MCF 10A (cell line): ENCODE measurements around the gene EWSR1. TPM values are rescaled to one million over a fixed set of nuclear protein-coding genes. Genes with fewer than 3 reads are reported as not detected.

Experiments
- BruUV-seq: library from RNA; stranded (reverse); fragments of 400-500 nt; replicated peaks from 2 replicates; lab custom pipeline; 2021; lab: Mats Ljungman, UMichigan
- CTCF ChIA-PET: fragments of 300-600 bp; sonication (Branson Sonifier 250); formaldehyde crosslinking; extraction: SDS; loops from one replicate; lab custom pipeline; 2021; ENCODE audit warnings: antibody characterized with exemption, inconsistent platforms; lab: Yijun Ruan, JAX
- POLR2A ChIA-PET: fragments of 300-600, 350-650 bp; sonication (Branson Sonifier 250); formaldehyde crosslinking; extraction: SDS; loops from one replicate; lab custom pipeline; 2020; ENCODE audit warnings: antibody characterized with exemption, inconsistent platforms; lab: Yijun Ruan, JAX
- DNase-seq: peaks from one replicate; pipeline ENCODE4 v3.0.0-alpha.2; 2018; ENCODE audit not compliant: unreplicated experiment
- H3K27ac Mint-ChIP-seq: one replicate; pipeline ENCODE4 v1.8.0; 2022; ENCODE audit warnings: mild to moderate bottlenecking, low read depth, mixed read lengths; ENCODE audit not compliant: unreplicated experiment
- H3K27me3 Mint-ChIP-seq: one replicate; pipeline ENCODE4 v1.8.0; 2022; ENCODE audit warnings: mixed read lengths; ENCODE audit not compliant: insufficient read depth, unreplicated experiment
- H3K36me3 Mint-ChIP-seq: one replicate; pipeline ENCODE4 v1.8.0; 2022; ENCODE audit warnings: mild to moderate bottlenecking, moderate library complexity, mixed read lengths; ENCODE audit not compliant: insufficient read depth, unreplicated experiment
- H3K4me1 Mint-ChIP-seq: one replicate; pipeline ENCODE4 v1.8.0; 2022; ENCODE audit warnings: mixed read lengths; ENCODE audit not compliant: insufficient read depth, unreplicated experiment
- H3K4me3 Mint-ChIP-seq: one replicate; pipeline ENCODE4 v1.8.0; 2022; ENCODE audit warnings: mild to moderate bottlenecking, moderate library complexity, mixed read lengths; ENCODE audit not compliant: unreplicated experiment
- H3K9me3 Mint-ChIP-seq: one replicate; pipeline ENCODE4 v1.8.0; 2022; ENCODE audit warnings: mixed read lengths; ENCODE audit not compliant: unreplicated experiment
- CTCF ChIP-seq: fragments of 200-600 bp; IDR thresholded peaks from one replicate; pipeline ENCODE4 v1.8.0; 2022; ENCODE audit warnings: antibody characterized with exemption, mild to moderate bottlenecking; ENCODE audit not compliant: unreplicated experiment
- intact Hi-C: fragments of 100-400 bp; cut with micrococcal nuclease; formaldehyde crosslinking; loops from 2 replicates; pipeline ENCODE4 v1.14.1; 2022
- total RNA-seq: library from RNA; stranded (reverse); gene quantifications from 2 replicates; pipeline ENCODE4 v1.2.3, GENCODE V29; 2022

Gene EWSR1
- total RNA-seq, 1 experiment from 2014 or later = 486 TPM

DNA sequence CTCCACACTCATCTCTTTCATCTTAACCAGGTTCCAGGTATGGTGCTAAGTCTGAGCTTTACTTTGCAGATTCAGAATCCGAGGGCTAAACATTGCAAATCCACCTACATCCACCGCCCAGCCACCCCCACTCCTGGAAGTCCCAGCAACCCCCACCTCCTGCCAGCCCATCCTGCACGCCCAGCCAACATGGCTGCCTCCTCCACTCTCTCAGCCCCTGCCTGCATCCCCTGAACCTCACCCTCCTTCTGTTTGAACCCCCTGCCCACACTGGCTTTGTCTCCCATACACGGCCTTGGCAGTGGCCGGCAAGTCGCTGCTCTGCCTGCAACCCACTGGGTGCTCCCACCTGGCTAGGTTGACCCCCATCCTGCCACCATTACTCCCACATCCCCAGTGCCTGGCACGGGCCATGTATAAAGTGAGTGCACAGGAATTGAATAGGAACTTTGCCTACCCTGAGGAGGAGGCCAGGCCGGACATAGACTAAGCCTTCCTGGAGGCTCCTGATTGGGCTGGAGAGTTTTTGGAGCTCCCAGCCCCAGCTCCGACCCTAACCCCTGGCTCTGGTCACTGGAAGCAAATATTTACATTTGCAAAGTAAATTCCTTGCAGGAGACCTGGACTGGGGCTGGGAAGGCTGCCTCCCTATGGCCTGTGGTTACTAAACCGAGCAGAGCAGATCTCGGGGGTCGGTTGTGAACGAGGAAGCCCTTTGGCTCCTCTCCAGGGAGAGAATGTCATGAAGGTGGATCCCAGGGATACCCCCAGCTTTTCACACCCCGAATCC is 48.0 kb upstream of the EWSR1 start:
- H3K4me3 Mint-ChIP-seq = no peak overlapping the region
- no peaks in the 10 kb centered on the region for H3K27me3 Mint-ChIP-seq
- H3K36me3 Mint-ChIP-seq = peaks cover 7% of the 10 kb centered on the region
- no peaks in the 10 kb centered on the region for H3K4me1 Mint-ChIP-seq
- TF ChIP-seq CTCF = no peak
- intact Hi-C loops = no loop called here
- ChIA-PET POLR2A (interaction anchor here (0.6 to 1.7 kb wide), 3 partner anchors 26 to 826 kb away, joined by 3 read pairs; no protein-coding TSS in a partner anchor), CTCF (interaction anchor here (0.5 kb wide), 1 partner anchor 22 kb away, joined by 5 read pairs; no protein-coding TSS in a partner anchor)
- H3K27ac Mint-ChIP-seq = no peak overlapping the region
- no peak for DNase-seq
- no peaks in the 10 kb centered on the region for H3K9me3 Mint-ChIP-seq
- BruUV-seq = no TSS peak

GRCh38 chr22:29224121-29224858 is 43.8 kb upstream of the EWSR1 start:
- Mint-ChIP-seq H3K36me3 (peaks cover 7% of the 10 kb centered on the region), H3K27me3 (no peaks in the 10 kb centered on the region), H3K27ac (no peak overlapping the region), H3K4me1 (no peaks in the 10 kb centered on the region), H3K9me3 (no peaks in the 10 kb centered on the region), H3K4me3 (no peak overlapping the region)
- ChIA-PET CTCF (interaction anchor here (1.5 kb wide), 1 partner anchor 22 kb away, joined by 5 read pairs; no protein-coding TSS in a partner anchor), POLR2A (no interaction called here)
- intact Hi-C loops = no loop called here
- TF ChIP-seq CTCF = no peak
- DNase-seq = no peak
- no TSS peak for BruUV-seq

DNA sequence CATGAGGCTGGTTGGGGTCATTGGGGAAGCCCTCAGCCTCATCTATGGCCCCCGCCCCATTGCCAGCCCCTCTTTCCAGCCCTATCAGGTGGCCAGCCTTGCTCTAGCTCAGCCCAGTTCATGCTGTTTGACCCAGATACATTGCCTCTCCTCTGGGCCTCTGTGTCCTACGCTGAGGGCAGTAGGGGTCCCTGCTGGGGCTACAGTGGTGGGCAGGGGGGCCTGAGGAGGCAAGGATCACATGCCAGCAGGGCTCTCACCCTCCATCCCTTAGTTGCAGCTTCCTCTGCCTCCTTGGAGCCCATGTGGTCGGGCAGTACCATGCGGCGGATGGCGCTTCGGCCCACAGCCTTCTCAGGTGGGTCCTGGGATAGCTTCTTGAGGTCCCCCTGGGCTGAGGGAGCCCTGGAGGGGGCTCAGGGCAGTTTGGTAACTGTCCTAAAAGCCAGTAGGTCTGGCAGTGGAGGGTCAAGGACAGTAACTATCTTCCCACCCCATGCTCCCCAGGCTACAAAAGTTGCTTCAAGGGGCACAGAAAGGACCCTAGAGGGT is 43.1 kb upstream of the EWSR1 start:
- POLR2A ChIA-PET = no interaction called here
- intact Hi-C loops = no loop called here
- Mint-ChIP-seq H3K27me3 (no peaks in the 10 kb centered on the region), H3K4me1 (no peaks in the 10 kb centered on the region), H3K36me3 (peaks cover 7% of the 10 kb centered on the region), H3K9me3 (no peaks in the 10 kb centered on the region), H3K4me3 (no peak overlapping the region), H3K27ac (no peak overlapping the region)
- no peak for DNase-seq
- no TSS peak for BruUV-seq
- TF ChIP-seq CTCF = no peak
- CTCF ChIA-PET = interaction anchor here (1.0 kb wide), 1 partner anchor 21 kb away, joined by 3 read pairs; no protein-coding TSS in a partner anchor
